ENCODE measurements around the gene CBX3.
"Not testable (repeated sequence)": the region's sequence is repeated elsewhere in the genome, so short reads cannot be mapped to it uniquely, and the experiment has no call there.

CBX3 gene

GRCh38 chr7:26166684-26167266 lies 34.8 kb upstream of the CBX3 start:
- no peak for TF ChIP-seq YY1 (IDR thresholded peaks at IDR 0.05; ENCODE audit: insufficient read depth, insufficient read length)
- TF ChIP-seq ZNF274 (IDR thresholded peaks at IDR 0.05; ENCODE audit: low read depth, low read length) = no peak
- no peak for TF ChIP-seq SUZ12 (IDR thresholded peaks at IDR 0.05; ENCODE audit: extremely low read depth, insufficient read depth, insufficient read length)
- Histone ChIP-seq H3K4me1 (ENCODE audit: insufficient read depth, insufficient read length) (peaks cover 8% of the 10 kb centered on the region), H3K4me3 (ENCODE audit: insufficient read length, low read depth) (no peak overlapping the region), H3K9me3 (ENCODE audit: insufficient read depth, low read length) (no peaks in the 10 kb centered on the region), H3K9ac (ENCODE audit: insufficient read length, low read depth) (no peak overlapping the region), H3K36me3 (ENCODE audit: insufficient read depth, insufficient read length, low read length) (peaks cover 12% of the 10 kb centered on the region), H3K27me3 (ENCODE audit: insufficient read depth, insufficient read length) (no peaks in the 10 kb centered on the region)
- DNase-seq (ENCODE audit: low read depth, low spot score) = no peak

GRCh38 chr7:26167303-26167934 lies 34.1 kb upstream of the CBX3 start:
- H3K9ac ChIP-seq (ENCODE audit: insufficient read length, low read depth) = no peak overlapping the region
- no peaks in the 10 kb centered on the region for H3K27me3 ChIP-seq (ENCODE audit: insufficient read depth, insufficient read length)
- H3K4me3 ChIP-seq (ENCODE audit: insufficient read length, low read depth) = no peak overlapping the region
- H3K9me3 ChIP-seq (ENCODE audit: insufficient read depth, low read length) = no peaks in the 10 kb centered on the region
- TF ChIP-seq SUZ12 (IDR thresholded peaks at IDR 0.05; ENCODE audit: extremely low read depth, insufficient read depth, insufficient read length) (no peak), ZNF274 (IDR thresholded peaks at IDR 0.05; ENCODE audit: low read depth, low read length) (no peak), YY1 (IDR thresholded peaks at IDR 0.05; ENCODE audit: insufficient read depth, insufficient read length) (no peak)
- DNase-seq (ENCODE audit: low read depth, low spot score) = no peak
- H3K36me3 ChIP-seq (ENCODE audit: insufficient read depth, insufficient read length, low read length) = peaks cover 12% of the 10 kb centered on the region
- peaks cover 8% of the 10 kb centered on the region for H3K4me1 ChIP-seq (ENCODE audit: insufficient read depth, insufficient read length)

GRCh38 chr7:26168458-26169023 lies 33.0 kb upstream of the CBX3 start:
- H3K9me3 ChIP-seq (ENCODE audit: insufficient read depth, low read length) = no peaks in the 10 kb centered on the region
- H3K9ac ChIP-seq (ENCODE audit: insufficient read length, low read depth) = no peak overlapping the region
- peaks cover 8% of the 10 kb centered on the region for H3K4me1 ChIP-seq (ENCODE audit: insufficient read depth, insufficient read length)
- H3K27me3 ChIP-seq (ENCODE audit: insufficient read depth, insufficient read length) = no peaks in the 10 kb centered on the region
- TF ChIP-seq ZNF274 (IDR thresholded peaks at IDR 0.05; ENCODE audit: low read depth, low read length) = no peak
- no peak for TF ChIP-seq SUZ12 (IDR thresholded peaks at IDR 0.05; ENCODE audit: extremely low read depth, insufficient read depth, insufficient read length)
- no peak for TF ChIP-seq YY1 (IDR thresholded peaks at IDR 0.05; ENCODE audit: insufficient read depth, insufficient read length)
- no peak overlapping the region for H3K4me3 ChIP-seq (ENCODE audit: insufficient read length, low read depth)
- no peak for DNase-seq (ENCODE audit: low read depth, low spot score)
- H3K36me3 ChIP-seq (ENCODE audit: insufficient read depth, insufficient read length, low read length) = peaks cover 12% of the 10 kb centered on the region

DNA sequence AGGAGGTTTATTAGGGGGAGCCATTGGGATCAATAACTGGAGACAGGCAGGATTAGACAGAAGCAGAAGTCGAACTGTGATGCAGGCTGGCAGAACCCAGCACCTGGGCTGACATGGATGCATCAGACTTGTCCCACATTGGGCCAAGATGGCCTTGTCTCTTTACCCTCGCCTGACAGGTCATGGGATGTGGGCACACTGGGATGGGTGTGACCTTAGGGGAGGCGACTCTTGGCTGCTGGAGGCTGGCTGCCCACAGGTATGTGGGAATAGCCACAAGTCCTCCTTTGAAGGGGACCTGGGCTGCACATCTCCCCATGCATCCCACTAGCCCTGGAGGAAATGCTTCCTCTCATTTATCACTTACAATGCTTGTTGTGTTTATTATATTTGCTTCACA lies 32.3 kb upstream of the CBX3 start:
- DNase-seq (ENCODE audit: low read depth, low spot score) = no peak
- no peaks in the 10 kb centered on the region for H3K27me3 ChIP-seq (ENCODE audit: insufficient read depth, insufficient read length)
- H3K36me3 ChIP-seq (ENCODE audit: insufficient read depth, insufficient read length, low read length) = peaks cover 12% of the 10 kb centered on the region
- no peak for TF ChIP-seq ZNF274 (IDR thresholded peaks at IDR 0.05; ENCODE audit: low read depth, low read length)
- no peak for TF ChIP-seq SUZ12 (IDR thresholded peaks at IDR 0.05; ENCODE audit: extremely low read depth, insufficient read depth, insufficient read length)
- TF ChIP-seq YY1 (IDR thresholded peaks at IDR 0.05; ENCODE audit: insufficient read depth, insufficient read length) = no peak
- no peak overlapping the region for H3K9ac ChIP-seq (ENCODE audit: insufficient read length, low read depth)
- H3K4me1 ChIP-seq (ENCODE audit: insufficient read depth, insufficient read length) = peaks cover 8% of the 10 kb centered on the region
- H3K9me3 ChIP-seq (ENCODE audit: insufficient read depth, low read length) = peaks cover under 1% of the 10 kb centered on the region; the same call in 1 of the 2 replicates
- no peak overlapping the region for H3K4me3 ChIP-seq (ENCODE audit: insufficient read length, low read depth)

DNA sequence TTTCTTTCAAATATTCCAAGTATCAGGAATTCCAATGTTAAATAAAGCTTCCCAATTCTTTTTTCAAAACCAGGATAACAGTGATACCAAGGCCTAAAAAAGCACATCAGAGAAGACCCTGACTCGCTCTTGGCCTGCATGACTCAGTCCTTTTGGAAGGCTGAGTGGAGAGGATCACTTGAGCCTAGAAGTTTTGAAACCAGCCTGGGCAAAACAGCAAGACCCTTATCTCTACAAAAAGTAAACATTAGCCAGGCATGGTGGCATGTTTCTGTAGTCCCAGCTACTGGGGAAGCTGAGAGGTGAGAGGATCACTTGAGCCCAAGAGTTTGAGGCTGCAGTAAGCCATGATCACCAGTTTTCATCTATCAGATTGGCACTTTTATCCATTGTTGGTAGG lies 30.9 kb upstream of the CBX3 start:
- H3K4me3 ChIP-seq (ENCODE audit: insufficient read length, low read depth) = no peak overlapping the region
- no peaks in the 10 kb centered on the region for H3K27me3 ChIP-seq (ENCODE audit: insufficient read depth, insufficient read length)
- peaks cover 3% of the 10 kb centered on the region; the same call in 1 of the 2 replicates for H3K9me3 ChIP-seq (ENCODE audit: insufficient read depth, low read length)
- H3K4me1 ChIP-seq (ENCODE audit: insufficient read depth, insufficient read length) = peaks cover 8% of the 10 kb centered on the region
- H3K36me3 ChIP-seq (ENCODE audit: insufficient read depth, insufficient read length, low read length) = peaks cover 12% of the 10 kb centered on the region
- TF ChIP-seq ZNF274 (IDR thresholded peaks at IDR 0.05; ENCODE audit: low read depth, low read length) (no peak), SUZ12 (IDR thresholded peaks at IDR 0.05; ENCODE audit: extremely low read depth, insufficient read depth, insufficient read length) (no peak), YY1 (IDR thresholded peaks at IDR 0.05; ENCODE audit: insufficient read depth, insufficient read length) (no peak)
- DNase-seq (ENCODE audit: low read depth, low spot score) = no peak
- no peak overlapping the region for H3K9ac ChIP-seq (ENCODE audit: insufficient read length, low read depth)

- peaks cover 12% of the 10 kb centered on the region for H3K36me3 ChIP-seq (ENCODE audit: insufficient read depth, insufficient read length, low read length)
- H3K9me3 ChIP-seq (ENCODE audit: insufficient read depth, low read length) = peaks cover 3% of the 10 kb centered on the region; the same call in 1 of the 2 replicates
- no peaks in the 10 kb centered on the region for H3K27me3 ChIP-seq (ENCODE audit: insufficient read depth, insufficient read length)
- TF ChIP-seq SUZ12 (IDR thresholded peaks at IDR 0.05; ENCODE audit: extremely low read depth, insufficient read depth, insufficient read length) (no peak), YY1 (IDR thresholded peaks at IDR 0.05; ENCODE audit: insufficient read depth, insufficient read length) (no peak), ZNF274 (IDR thresholded peaks at IDR 0.05; ENCODE audit: low read depth, low read length) (no peak)
- no peak overlapping the region for H3K4me3 ChIP-seq (ENCODE audit: insufficient read length, low read depth)
- DNase-seq (ENCODE audit: low read depth, low spot score) = no peak
- H3K4me1 ChIP-seq (ENCODE audit: insufficient read depth, insufficient read length) = peaks cover 2% of the 10 kb centered on the region
- no peak overlapping the region for H3K9ac ChIP-seq (ENCODE audit: insufficient read length, low read depth)
Observed at GRCh38 chr7:26171601-26172000, 29.9 kb upstream of the CBX3 start.

- Histone ChIP-seq H3K4me1 (ENCODE audit: insufficient read depth, insufficient read length) (peaks cover 2% of the 10 kb centered on the region), H3K9ac (ENCODE audit: insufficient read length, low read depth) (no peak overlapping the region), H3K9me3 (ENCODE audit: insufficient read depth, low read length) (peaks cover 3% of the 10 kb centered on the region; the same call in 1 of the 2 replicates), H3K4me3 (ENCODE audit: insufficient read length, low read depth) (no peak overlapping the region), H3K36me3 (ENCODE audit: insufficient read depth, insufficient read length, low read length) (peaks cover 12% of the 10 kb centered on the region), H3K27me3 (ENCODE audit: insufficient read depth, insufficient read length) (no peaks in the 10 kb centered on the region)
- no peak for TF ChIP-seq SUZ12 (IDR thresholded peaks at IDR 0.05; ENCODE audit: extremely low read depth, insufficient read depth, insufficient read length)
- TF ChIP-seq ZNF274 (IDR thresholded peaks at IDR 0.05; ENCODE audit: low read depth, low read length) = no peak
- no peak for TF ChIP-seq YY1 (IDR thresholded peaks at IDR 0.05; ENCODE audit: insufficient read depth, insufficient read length)
- DNase-seq (ENCODE audit: low read depth, low spot score) = no peak
Observed at GRCh38 chr7:26172048-26172447, 29.5 kb upstream of the CBX3 start.

DNA sequence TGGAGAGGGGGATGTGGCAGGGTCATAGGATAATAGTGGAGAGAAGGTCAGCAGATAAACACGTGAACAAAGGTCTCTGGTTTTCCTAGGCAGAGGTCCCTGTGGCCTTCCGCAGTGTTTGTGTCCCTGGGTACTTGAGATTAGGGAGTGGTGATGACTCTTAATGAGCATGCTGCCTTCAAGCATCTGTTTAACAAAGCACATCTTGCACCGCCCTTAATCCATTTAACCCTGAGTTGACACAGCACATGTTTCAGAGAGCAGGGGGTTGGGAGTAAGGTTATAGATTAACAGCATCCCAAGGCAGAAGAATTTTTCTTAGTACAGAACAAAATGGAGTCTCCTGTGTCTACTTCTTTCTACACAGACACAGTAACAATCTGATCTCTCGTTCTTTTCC lies 25.6 kb upstream of the CBX3 start:
- peaks cover 19% of the 10 kb centered on the region for H3K36me3 ChIP-seq (ENCODE audit: insufficient read depth, insufficient read length, low read length)
- H3K9ac ChIP-seq (ENCODE audit: insufficient read length, low read depth); H3K4me3 ChIP-seq (ENCODE audit: insufficient read length, low read depth); DNase-seq (ENCODE audit: low read depth, low spot score); H3K4me1 ChIP-seq (ENCODE audit: insufficient read depth, insufficient read length); H3K27me3 ChIP-seq (ENCODE audit: insufficient read depth, insufficient read length); H3K9me3 ChIP-seq (ENCODE audit: insufficient read depth, low read length): not testable (repeated sequence)

DNA sequence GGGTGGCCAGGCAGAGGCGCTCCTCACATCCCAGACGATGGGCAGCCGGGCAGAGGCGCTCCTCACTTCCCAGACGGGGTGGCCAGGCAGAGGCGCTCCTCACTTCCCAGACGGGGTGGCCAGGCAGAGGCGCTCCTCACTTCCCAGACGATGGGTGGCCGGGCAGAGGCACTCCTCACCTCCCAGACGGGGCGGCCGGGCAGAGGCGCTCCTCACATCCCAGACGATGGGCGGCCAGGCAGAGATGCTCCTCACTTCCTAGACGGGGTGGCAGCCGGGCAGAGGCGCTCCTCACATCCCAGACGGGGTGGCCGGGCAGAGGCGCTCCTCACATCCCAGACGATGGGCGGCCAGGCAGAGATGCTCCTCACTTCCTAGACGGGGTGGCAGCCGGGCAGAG lies 24.8 kb upstream of the CBX3 start:
- H3K4me3 ChIP-seq (ENCODE audit: insufficient read length, low read depth); H3K27me3 ChIP-seq (ENCODE audit: insufficient read depth, insufficient read length); H3K4me1 ChIP-seq (ENCODE audit: insufficient read depth, insufficient read length); H3K9ac ChIP-seq (ENCODE audit: insufficient read length, low read depth); H3K9me3 ChIP-seq (ENCODE audit: insufficient read depth, low read length); DNase-seq (ENCODE audit: low read depth, low spot score): not testable (repeated sequence)
- peaks cover 16% of the 10 kb centered on the region for H3K36me3 ChIP-seq (ENCODE audit: insufficient read depth, insufficient read length, low read length)

GRCh38 chr7:26177269-26177668 lies 24.3 kb upstream of the CBX3 start:
- H3K4me3 ChIP-seq (ENCODE audit: insufficient read length, low read depth); H3K4me1 ChIP-seq (ENCODE audit: insufficient read depth, insufficient read length); H3K9me3 ChIP-seq (ENCODE audit: insufficient read depth, low read length); DNase-seq (ENCODE audit: low read depth, low spot score); H3K27me3 ChIP-seq (ENCODE audit: insufficient read depth, insufficient read length); H3K9ac ChIP-seq (ENCODE audit: insufficient read length, low read depth): not testable (repeated sequence)
- H3K36me3 ChIP-seq (ENCODE audit: insufficient read depth, insufficient read length, low read length) = peaks cover 15% of the 10 kb centered on the region

All from NT2/D1 (cell line).